HepG2 (cell line): ENCODE data around the gene P2RX3.

Source experiments
- CHD4 ChIP-seq: fragments of 200-600 bp; sonication (generic); IDR thresholded peaks from 2 replicates; pipeline ENCODE4 v1.7.0; 2017; ENCODE audit warnings: mild to moderate bottlenecking, low read length, borderline replicate concordance
- EZH2 ChIP-seq: conservative IDR thresholded peaks from 2 replicates; pipeline ENCODE4 v1.6.1; 2012; ENCODE audit warnings: mild to moderate bottlenecking, low read depth, low read length, moderate library complexity
- FOSL2 ChIP-seq: sonication (generic); formaldehyde crosslinking; IDR thresholded peaks from 2 replicates; pipeline ENCODE4 v1.4.0; 2020; ENCODE audit warnings: missing genetic modification reagents
- NR3C1 ChIP-seq: sonication (generic); formaldehyde crosslinking; IDR thresholded peaks from 2 replicates; pipeline ENCODE4 v1.4.0; 2020; ENCODE audit warnings: missing genetic modification reagents
- POLR2AphosphoS5 ChIP-seq: IDR thresholded peaks from 2 replicates; pipeline ENCODE4 v1.6.1; 2012; ENCODE audit warnings: low read depth, low read length
- ZNF121 ChIP-seq: sonication (generic); formaldehyde crosslinking; IDR thresholded peaks from 2 replicates; pipeline ENCODE4 v1.5.0; 2020; ENCODE audit warnings: mild to moderate bottlenecking, missing genetic modification reagents
- TF ChIP-seq, protein P1 (sequence below): sonication (generic); formaldehyde crosslinking; IDR thresholded peaks from 2 replicates; pipeline ENCODE4 v1.5.0; 2020; ENCODE audit warnings: mild to moderate bottlenecking, missing genetic modification reagents, moderate library complexity
- TF ChIP-seq, protein P2 (sequence below): sonication (generic); formaldehyde crosslinking; IDR thresholded peaks from 2 replicates; pipeline ENCODE4 v1.4.0; 2020; ENCODE audit warnings: missing genetic modification reagents
- TF ChIP-seq, protein P3 (sequence below): sonication (generic); formaldehyde crosslinking; conservative IDR thresholded peaks from 2 replicates; pipeline ENCODE4 v1.4.0; 2020; ENCODE audit warnings: missing genetic modification reagents

DNA sequence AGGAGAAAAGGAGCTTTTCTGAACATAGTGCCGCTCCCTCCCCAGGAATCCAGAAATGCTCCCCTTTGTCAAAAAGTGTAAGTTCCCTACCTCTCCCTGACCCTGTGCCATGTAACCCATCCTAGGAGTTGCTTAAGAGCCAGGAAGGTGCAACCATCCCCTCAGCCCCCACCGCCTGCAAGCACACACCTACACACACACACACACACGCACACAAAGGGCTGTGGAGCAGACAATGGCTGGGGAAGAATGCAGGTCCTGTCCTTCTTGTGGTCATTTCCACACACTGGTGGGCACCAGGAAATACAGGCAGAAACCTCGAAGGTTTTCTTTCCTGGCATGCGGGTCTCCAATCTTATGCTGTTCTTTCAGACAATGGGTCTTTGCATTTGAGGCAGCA, 1.2 kb downstream of the P2RX3 start:
- TF ChIP-seq, protein P1, sequence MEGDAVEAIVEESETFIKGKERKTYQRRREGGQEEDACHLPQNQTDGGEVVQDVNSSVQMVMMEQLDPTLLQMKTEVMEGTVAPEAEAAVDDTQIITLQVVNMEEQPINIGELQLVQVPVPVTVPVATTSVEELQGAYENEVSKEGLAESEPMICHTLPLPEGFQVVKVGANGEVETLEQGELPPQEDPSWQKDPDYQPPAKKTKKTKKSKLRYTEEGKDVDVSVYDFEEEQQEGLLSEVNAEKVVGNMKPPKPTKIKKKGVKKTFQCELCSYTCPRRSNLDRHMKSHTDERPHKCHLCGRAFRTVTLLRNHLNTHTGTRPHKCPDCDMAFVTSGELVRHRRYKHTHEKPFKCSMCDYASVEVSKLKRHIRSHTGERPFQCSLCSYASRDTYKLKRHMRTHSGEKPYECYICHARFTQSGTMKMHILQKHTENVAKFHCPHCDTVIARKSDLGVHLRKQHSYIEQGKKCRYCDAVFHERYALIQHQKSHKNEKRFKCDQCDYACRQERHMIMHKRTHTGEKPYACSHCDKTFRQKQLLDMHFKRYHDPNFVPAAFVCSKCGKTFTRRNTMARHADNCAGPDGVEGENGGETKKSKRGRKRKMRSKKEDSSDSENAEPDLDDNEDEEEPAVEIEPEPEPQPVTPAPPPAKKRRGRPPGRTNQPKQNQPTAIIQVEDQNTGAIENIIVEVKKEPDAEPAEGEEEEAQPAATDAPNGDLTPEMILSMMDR (CRISPR knock-in tag) = no peak
- TF ChIP-seq CHD4 = no peak
- no peak for TF ChIP-seq EZH2
- no peak for TF ChIP-seq FOSL2
- TF ChIP-seq, protein P2, sequence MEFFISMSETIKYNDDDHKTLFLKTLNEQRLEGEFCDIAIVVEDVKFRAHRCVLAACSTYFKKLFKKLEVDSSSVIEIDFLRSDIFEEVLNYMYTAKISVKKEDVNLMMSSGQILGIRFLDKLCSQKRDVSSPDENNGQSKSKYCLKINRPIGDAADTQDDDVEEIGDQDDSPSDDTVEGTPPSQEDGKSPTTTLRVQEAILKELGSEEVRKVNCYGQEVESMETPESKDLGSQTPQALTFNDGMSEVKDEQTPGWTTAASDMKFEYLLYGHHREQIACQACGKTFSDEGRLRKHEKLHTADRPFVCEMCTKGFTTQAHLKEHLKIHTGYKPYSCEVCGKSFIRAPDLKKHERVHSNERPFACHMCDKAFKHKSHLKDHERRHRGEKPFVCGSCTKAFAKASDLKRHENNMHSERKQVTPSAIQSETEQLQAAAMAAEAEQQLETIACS (CRISPR knock-in tag) = no peak
- TF ChIP-seq, protein P3, sequence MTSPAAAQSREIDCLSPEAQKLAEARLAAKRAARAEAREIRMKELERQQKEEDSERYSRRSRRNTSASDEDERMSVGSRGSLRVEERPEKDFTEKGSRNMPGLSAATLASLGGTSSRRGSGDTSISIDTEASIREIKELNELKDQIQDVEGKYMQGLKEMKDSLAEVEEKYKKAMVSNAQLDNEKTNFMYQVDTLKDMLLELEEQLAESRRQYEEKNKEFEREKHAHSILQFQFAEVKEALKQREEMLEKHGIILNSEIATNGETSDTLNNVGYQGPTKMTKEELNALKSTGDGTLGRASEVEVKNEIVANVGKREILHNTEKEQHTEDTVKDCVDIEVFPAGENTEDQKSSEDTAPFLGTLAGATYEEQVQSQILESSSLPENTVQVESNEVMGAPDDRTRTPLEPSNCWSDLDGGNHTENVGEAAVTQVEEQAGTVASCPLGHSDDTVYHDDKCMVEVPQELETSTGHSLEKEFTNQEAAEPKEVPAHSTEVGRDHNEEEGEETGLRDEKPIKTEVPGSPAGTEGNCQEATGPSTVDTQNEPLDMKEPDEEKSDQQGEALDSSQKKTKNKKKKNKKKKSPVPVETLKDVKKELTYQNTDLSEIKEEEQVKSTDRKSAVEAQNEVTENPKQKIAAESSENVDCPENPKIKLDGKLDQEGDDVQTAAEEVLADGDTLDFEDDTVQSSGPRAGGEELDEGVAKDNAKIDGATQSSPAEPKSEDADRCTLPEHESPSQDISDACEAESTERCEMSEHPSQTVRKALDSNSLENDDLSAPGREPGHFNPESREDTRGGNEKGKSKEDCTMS (CRISPR knock-in tag) = no peak
- TF ChIP-seq NR3C1 (CRISPR knock-in tag) = no peak
- no peak for TF ChIP-seq POLR2AphosphoS5
- TF ChIP-seq ZNF121 = no peak
